ENCODE measurements around the gene GAL3ST1. TPM values are rescaled to one million over a fixed set of nuclear protein-coding genes. Genes with fewer than 3 reads are reported as not detected.
"Not testable (repeated sequence)": the region's sequence is repeated elsewhere in the genome, so short reads cannot be mapped to it uniquely, and the experiment has no call there.

Gene GAL3ST1
- total RNA-seq, 6 donors from 2014 or later, result 1.7 to 8.4 (median 3.5) TPM

GRCh38 chr22:30569674-30570202 lies 4.7 kb downstream of the GAL3ST1 start:
- no peak for DNase-seq
- no peaks in the 10 kb centered on the region for H3K9me3 ChIP-seq
- peaks cover 2 to 13% (median 11%) of the 10 kb centered on the region in 4 donors for H3K4me1 ChIP-seq
- no peaks in the 10 kb centered on the region for H3K36me3 ChIP-seq
- TF ChIP-seq POLR2A (IDR thresholded peaks at IDR 0.05) (no peak), POLR2AphosphoS5 (IDR thresholded peaks at IDR 0.05) (no peak), CTCF (IDR thresholded peaks at IDR 0.05) (no peak)
- no peak for ATAC-seq (ENCODE audit: low FRiP score in 2 of 2)
- no peak overlapping the region for H3K27ac ChIP-seq
- no peak overlapping the region for H3K4me3 ChIP-seq
- H3K27me3 ChIP-seq, result no peaks in the 10 kb centered on the region
- 88 to 90% methylated on average over 9 to 10 of the region's 10 CpGs for WGBS, 2 donors

GRCh38 chr22:30568137-30568805 lies 6.2 kb downstream of the GAL3ST1 start:
- no peak overlapping the region for H3K4me3 ChIP-seq
- no peak overlapping the region for H3K27ac ChIP-seq
- WGBS, 2 donors, result 76% methylated on average over 7 to 10 of the region's 10 CpGs
- ATAC-seq (ENCODE audit: low FRiP score in 2 of 2) (no peak), DNase-seq (no peak)
- H3K36me3 ChIP-seq, result no peaks in the 10 kb centered on the region
- peaks cover 0 to 2% (median under 1%) of the 10 kb centered on the region in 4 donors for H3K4me1 ChIP-seq
- TF ChIP-seq POLR2A (IDR thresholded peaks at IDR 0.05) (no peak), EP300 (IDR thresholded peaks at IDR 0.05) (no peak), CTCF (IDR thresholded peaks at IDR 0.05) (no peak), POLR2AphosphoS5 (IDR thresholded peaks at IDR 0.05) (no peak)
- no peaks in the 10 kb centered on the region for H3K27me3 ChIP-seq
- H3K9me3 ChIP-seq, result no peaks in the 10 kb centered on the region

- not testable (repeated sequence) for H3K4me1 ChIP-seq; ATAC-seq (ENCODE audit: low FRiP score in 2 of 2); H3K27ac ChIP-seq; H3K9me3 ChIP-seq; H3K36me3 ChIP-seq; H3K4me3 ChIP-seq; DNase-seq; H3K27me3 ChIP-seq
- WGBS, 2 donors, result 90 to 93% methylated on average over 6 of the region's 6 CpGs
These were observed 7.2 kb downstream of the GAL3ST1 start for GRCh38 chr22:30567277-30567676.

GRCh38 chr22:30566125-30566524 lies 8.3 kb downstream of the GAL3ST1 start:
- WGBS, 2 donors, result 75% methylated on average over 6 to 7 of the region's 7 CpGs
- no peak for TF ChIP-seq POLR2AphosphoS5 (IDR thresholded peaks at IDR 0.05)
- TF ChIP-seq EP300 (IDR thresholded peaks at IDR 0.05), result no peak
- DNase-seq (no peak), ATAC-seq (ENCODE audit: low FRiP score in 2 of 2) (no peak)
- no peaks in the 10 kb centered on the region for H3K27me3 ChIP-seq
- H3K4me3 ChIP-seq, result no peak overlapping the region
- no peak overlapping the region for H3K27ac ChIP-seq
- H3K36me3 ChIP-seq, result no peaks in the 10 kb centered on the region
- no peaks in the 10 kb centered on the region for H3K4me1 ChIP-seq
- no peaks in the 10 kb centered on the region for H3K9me3 ChIP-seq

GRCh38 chr22:30565341-30565740 lies 9.1 kb downstream of the GAL3ST1 start:
- no peaks in the 10 kb centered on the region for H3K4me1 ChIP-seq
- DNase-seq, result no peak
- no peaks in the 10 kb centered on the region for H3K9me3 ChIP-seq
- ATAC-seq (ENCODE audit: low FRiP score in 2 of 2), result no peak
- TF ChIP-seq CTCF (IDR thresholded peaks at IDR 0.05) (no peak), EP300 (IDR thresholded peaks at IDR 0.05) (no peak), POLR2A (IDR thresholded peaks at IDR 0.05) (no peak), POLR2AphosphoS5 (IDR thresholded peaks at IDR 0.05) (no peak)
- no peaks in the 10 kb centered on the region for H3K27me3 ChIP-seq
- H3K36me3 ChIP-seq, result no peaks in the 10 kb centered on the region
- no peak overlapping the region for H3K27ac ChIP-seq
- no peak overlapping the region for H3K4me3 ChIP-seq
- 82 to 97% methylated on average over 3 to 4 of the region's 4 CpGs for WGBS, 2 donors

GRCh38 chr22:30564761-30565119 lies 9.7 kb downstream of the GAL3ST1 start:
- ATAC-seq (ENCODE audit: low FRiP score in 2 of 2), result no peak
- no peak for DNase-seq
- Histone ChIP-seq H3K9me3 (no peaks in the 10 kb centered on the region), H3K4me1 (no peaks in the 10 kb centered on the region), H3K4me3 (no peak overlapping the region), H3K27me3 (no peaks in the 10 kb centered on the region), H3K27ac (no peak overlapping the region), H3K36me3 (no peaks in the 10 kb centered on the region)
- no peak for TF ChIP-seq POLR2A (IDR thresholded peaks at IDR 0.05)
- no peak for TF ChIP-seq CTCF (IDR thresholded peaks at IDR 0.05)
- whole genome bisulfite sequencing, 2 donors, result 56 to 62% methylated on average over 3 of the region's 3 CpGs
